HPDE6-E6E7 (cell line): ENCODE data around the gene BMERB1.
"Not testable (repeated sequence)": the region's sequence is repeated elsewhere in the genome, so short reads cannot be mapped to it uniquely, and the experiment has no call there.

ENCODE experiments used
- DNase-seq: peaks from one replicate; pipeline ENCODE4 v3.0.0; 2011; ENCODE audit warnings: missing footprints; ENCODE audit errors: extremely low spot score

BMERB1 gene

GRCh38 chr16:15557258-15557657, 122.9 kb downstream of the BMERB1 start:
- no peak for DNase-seq

- no peak for DNase-seq
Measured at GRCh38 chr16:15559176-15559575, 124.8 kb downstream of the BMERB1 start.

DNA sequence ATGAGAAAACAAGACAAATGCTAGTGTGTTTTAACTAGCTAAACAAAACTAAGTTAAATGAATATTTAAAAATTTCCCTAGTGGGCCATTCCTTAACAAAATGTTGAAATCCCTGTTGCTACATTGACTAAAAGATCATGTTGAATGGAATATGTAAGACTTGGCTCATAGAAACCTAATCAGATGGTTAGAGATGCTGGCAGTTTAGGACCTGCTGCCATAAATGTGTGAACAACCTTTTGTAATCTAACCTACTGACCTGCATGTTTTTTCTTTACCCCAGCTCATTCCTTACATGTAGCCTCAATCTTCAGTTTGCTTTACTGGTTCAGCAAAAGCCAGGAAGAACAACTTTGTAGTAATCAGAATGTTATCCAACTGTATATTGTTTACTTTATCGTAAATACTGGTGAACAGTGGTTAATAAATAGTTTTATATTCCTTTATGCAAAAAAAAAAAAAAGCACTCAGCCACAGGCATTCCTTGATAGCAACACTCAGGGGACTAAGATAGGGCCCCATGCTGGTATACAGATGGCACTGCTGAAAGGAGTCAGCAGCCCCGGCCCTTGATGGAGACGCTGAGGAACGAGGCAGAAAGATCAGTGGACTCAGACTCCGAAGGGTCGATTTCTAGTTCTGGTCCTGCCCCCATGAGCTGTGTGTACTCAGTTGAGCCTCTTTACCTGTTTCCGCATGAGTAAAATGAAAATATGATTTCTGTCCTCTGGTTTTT, 130.4 kb downstream of the BMERB1 start:
- no peak for DNase-seq

DNA sequence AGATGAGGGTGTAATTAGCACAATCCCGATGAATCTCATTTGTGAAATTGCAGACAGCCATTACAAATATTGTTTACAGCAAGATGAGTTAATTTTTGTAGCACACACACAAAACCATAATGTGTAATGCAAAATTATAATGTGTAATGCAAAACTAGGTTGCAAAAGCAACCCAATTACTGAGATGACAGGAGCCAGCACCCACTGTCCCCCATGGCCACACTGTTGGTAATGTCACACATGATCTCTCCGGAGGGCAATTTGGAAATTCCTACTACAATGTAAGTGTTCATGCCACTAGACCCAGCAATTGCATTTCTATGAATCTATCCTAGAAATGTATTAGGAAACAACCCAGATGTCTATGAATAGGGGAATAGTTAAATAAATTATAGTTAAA, 131.7 kb downstream of the BMERB1 start:
- DNase-seq, result no peak

DNA sequence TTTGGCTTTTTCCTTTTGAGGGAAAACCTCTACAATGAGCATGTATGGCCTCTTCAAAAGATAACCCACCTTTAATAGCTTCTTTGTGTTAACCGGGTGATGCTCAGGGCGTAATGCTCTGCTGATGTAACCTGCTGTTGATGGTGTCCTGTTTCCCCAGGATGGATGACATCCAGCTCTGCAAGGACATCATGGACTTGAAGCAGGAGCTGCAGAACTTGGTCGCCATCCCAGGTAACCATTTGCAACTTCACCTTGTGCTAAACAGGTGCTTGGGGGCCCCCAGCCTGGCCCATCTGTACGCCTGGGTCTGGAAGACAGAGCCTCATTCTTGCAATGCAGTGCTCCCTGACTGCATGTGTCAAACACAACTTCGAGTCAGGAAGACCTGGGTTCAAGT, 133.4 kb downstream of the BMERB1 start:
- no peak for DNase-seq

DNA sequence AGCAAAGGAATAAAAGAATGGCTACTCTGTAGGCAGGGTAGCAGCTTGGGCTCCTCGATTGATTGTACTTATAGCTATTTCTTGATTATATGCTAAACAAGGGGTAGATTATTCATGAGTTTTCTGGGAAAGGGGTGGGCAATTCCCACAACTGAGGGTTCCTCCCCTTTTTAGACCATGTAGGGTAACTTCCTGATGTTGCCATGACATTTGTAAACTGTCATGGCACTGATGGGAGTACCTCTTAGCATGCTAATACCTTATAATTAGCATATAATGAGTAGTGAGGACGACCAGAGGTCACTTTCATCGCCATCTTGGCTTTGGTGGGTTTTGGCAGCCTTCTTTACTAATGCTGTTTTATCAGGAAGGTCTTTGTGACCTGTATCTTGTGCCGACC, 136.3 kb downstream of the BMERB1 start:
- DNase-seq, result not testable (repeated sequence)

- no peak for DNase-seq
Measured at GRCh38 chr16:15571557-15571956, 137.2 kb downstream of the BMERB1 start.

- DNase-seq, result no peak
Measured at GRCh38 chr16:15572329-15573001, 138.1 kb downstream of the BMERB1 start.

- DNase-seq, result no peak
Measured at GRCh38 chr16:15573274-15573895, 139.0 kb downstream of the BMERB1 start.

DNA sequence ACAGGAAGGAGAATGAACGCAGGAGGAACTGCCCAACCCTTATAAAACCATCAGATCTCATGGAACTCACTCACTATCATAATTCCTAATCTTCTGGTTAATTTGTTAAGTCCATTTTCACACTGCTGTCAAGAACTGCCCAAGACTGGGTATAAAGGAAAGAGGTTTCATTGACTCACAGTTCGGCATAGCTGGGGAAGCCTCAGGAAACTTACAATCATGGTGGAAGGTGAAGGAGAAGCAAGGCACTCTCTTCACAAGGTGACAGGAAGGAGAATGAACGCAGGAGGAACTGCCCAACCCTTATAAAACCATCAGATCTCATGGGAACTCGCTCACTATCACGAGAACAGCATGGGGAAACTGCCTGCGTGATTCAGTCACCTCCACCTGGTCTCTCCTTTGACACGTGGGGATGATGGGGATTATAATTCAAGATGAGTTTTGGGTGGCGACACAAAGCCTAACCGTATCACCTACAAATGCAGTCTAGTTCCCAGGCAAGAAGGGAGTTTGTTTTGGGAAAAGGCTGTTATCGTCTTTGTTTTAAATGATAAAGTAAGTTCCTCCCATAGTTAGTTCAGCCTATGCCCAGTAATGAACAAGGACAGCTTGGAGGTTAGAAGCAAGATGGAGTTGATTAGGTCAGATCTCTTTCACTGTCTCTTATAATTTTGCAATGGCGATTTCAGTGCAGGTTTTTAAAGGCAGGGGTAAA, 139.7 kb downstream of the BMERB1 start:
- not testable (repeated sequence) for DNase-seq

DNA sequence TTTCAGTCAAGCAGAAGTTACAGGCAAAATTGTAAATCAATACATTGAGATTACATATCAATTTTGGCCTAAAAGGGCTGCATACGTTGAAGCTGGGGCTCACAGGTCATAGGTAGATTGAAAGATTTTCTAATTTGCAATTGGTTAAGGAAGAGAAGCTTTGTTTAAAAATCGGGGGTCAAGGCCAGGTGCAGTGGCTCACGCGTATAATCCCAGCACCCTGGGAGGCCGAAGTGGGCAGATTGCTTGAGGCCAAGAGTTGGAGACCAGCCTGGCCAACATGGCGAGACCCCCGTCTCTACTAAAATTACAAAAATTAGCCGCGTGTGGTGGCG, 140.2 kb downstream of the BMERB1 start:
- no peak for DNase-seq

DNA sequence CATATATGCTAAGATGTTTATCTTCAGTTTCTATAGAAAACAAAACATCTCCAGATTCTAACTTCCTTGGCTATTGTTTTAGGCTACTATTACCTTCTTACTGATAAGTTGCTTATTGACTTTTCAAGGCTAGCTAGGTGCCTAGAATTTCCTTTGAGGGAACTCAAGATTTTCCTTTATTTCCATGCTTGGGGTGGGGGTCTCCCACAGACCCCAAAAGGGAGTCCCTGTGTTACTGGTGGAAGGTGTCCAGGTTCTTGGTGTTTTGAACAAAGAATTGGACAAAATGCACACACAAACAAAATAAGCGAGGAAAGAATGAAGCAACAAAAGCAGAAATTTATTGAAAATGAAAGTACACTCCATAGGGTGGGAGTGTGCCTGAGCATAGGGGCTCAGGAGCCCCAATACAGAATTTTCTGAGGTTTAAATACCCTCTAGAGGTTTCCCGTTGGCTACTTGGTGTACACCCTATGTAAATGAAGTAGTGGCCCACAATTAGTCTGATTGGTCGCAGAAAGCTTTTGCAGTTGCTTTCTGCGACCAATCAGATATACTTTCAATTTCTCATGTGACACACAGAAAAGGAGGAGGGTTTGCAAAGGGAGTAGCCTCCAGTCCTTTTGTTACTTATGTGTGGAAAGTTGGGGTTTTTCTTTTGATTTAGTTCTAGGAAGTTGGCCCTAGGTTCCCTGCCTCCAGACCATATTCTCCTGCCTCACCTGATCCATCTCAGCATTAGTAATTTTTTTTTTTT, 141.1 kb downstream of the BMERB1 start:
- no peak for DNase-seq

DNA sequence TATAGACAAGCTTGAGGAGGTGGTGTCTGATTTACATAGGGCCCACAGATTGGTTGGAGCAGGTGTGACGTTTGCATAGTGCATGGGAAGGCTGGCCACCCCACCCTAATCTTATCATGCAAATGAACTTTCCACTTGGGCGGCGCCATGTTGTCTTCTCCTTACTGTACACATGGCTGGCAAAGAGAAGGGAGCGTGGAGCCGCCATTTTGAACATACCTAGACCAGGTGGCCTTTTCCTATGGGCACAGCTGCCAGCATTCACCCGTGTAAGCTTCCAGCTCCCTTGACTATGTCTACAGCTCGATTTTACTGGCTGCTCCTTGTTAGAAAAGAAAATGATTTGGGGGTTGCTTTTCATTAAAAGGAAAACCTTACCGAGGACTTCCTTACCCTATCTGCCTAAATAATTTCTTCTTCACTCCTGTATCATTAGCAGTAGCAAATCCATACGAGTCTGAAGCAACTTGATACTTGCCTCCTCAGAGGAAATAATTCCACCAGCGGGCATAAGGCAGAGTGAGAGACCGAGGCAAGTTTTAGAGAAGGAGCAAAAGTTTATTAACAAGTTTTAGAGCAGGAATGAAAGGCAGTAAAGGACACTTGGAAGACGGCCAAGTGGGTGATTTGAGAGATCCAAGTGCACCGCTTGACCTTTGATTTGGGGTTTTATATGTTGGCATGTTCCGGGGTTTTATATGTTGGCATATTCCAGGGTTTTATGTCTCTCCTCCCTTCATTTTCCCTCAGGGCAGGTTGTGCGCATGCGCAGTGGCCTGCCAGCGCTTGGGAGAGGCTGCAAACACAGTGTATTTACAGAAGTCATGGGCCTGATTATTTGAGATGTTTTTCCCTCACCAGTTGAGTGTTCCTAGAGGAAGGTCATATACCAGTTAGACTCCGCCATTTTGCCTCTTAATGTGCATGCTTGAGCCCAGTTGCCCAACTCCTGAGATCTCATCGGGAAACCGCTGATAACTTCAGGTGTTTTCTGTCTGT, 142.9 kb downstream of the BMERB1 start:
- no peak for DNase-seq

DNA sequence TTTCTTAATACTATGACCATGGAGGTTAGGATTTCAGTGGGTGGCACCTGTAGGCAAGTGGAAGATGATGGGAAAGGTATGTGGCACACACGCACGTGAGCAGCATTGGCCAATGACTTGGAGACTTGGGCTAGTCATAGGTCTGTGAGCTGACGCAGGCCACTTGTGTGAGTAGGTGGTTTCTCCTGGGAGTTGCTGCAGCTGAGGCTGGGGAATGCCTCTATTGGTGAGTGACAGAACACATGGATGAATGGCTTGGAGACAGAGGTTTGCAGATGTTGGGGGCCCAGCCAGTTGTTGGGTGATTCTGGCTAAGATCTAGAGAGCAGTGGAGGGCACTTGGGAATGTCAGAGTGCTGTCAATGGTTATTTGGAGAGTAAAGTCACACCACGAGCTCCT, 144.4 kb downstream of the BMERB1 start:
- no peak for DNase-seq

DNA sequence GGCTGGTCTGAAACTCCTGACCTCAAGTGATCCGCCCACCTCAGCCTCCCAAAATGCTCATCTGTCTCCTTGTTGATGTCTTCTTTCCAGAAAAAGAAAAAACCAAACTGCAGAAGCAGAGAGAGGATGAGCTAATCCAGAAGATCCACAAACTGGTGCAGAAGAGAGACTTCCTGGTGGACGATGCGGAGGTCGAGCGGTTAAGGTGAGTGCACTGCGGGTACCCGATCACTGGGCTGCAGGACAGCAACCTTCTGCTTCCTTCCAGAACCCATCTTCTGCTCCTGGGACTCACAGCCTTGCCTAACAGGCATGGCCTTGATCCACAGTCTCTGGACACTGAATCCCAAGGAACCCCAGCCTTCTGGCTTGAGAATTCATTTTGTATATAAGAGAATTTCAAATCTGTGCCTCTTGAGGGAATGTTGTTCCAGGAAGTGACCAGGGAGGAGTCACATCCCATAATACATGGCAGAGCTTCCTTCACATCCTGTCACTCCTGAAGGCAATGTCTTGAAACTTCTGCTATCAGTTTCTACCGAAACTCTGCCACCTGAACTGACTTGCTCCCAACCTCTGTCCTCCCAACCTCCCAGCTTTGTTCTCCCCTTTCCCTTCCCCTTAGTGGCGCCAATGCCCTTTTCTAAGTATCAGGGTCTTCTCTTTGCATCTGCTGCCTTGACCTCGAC, 146.9 kb downstream of the BMERB1 start:
- no peak for DNase-seq

- DNase-seq, result no peak
Measured at GRCh38 chr16:15583526-15583925, 149.1 kb downstream of the BMERB1 start.

DNA sequence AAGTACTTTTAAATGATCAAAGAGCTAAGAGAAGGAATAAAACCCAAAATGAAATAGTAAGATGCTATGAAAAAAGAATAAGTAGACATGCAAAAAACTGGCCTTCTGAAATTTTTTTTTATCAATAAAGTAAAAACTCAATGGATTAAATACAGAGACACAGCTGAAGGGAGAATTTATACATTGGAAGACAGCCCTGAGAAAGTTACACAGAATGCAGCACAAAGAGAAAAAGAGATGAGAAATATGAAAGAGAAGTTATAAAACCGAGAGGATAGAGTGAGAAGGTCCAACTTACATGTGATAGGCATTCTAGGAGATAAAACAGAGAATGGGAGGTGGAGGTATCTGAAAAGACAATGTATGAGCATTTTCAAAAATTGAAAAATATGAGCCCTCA, 151.6 kb downstream of the BMERB1 start:
- no peak for DNase-seq

GRCh38 chr16:15586716-15587115, 152.3 kb downstream of the BMERB1 start:
- no peak for DNase-seq

DNA sequence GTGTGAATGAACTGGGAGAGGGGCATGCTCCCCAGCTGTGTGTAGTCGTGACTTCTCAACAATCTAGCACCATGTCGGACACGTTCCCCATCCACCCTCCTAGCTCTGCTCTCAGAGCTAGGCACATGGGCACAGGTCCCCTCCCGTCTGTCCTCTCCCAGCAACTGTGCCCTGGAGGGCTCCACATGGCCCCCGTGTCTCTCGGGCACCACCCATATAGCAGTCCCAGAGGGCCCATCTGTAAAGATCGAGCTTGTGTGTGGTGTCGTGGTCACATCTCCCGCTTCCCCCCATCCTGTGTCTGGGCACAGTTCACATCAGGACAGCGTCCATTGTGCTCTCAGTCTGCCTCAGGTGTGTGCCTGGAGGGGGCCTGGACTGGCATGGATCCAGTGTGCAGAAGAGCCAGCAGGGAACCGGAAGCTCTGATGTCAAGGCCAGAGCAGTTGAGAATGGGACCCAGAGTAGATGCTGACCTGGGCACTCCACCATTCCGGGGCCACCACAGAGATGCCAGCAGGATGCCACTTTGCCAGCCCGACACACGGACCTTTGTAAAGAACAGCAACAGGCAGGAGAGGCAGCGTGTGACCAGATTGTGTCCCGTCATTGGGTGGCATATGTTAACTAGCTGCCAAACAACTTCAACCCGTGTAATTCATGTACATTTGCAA, 152.9 kb downstream of the BMERB1 start:
- no peak for DNase-seq
